Epithelial cell of proximal tubule (primary cell): ENCODE data around the gene CRAMP1. TPM values are rescaled to one million over a fixed set of nuclear protein-coding genes. Genes with fewer than 3 reads are reported as not detected.
A peak's percentile ranks its signal among the peaks of the same experiment; 100 is the strongest.
"Not testable (repeated sequence)": the region's sequence is repeated elsewhere in the genome, so short reads cannot be mapped to it uniquely, and the experiment has no call there.

Experiments used
- DNase-seq: peaks from one replicate; pipeline ENCODE4 v3.0.0-alpha.2; 2011; ENCODE audit warnings: low read depth
- H3K4me3 ChIP-seq: 2 replicates; pipeline ENCODE4 v1.5.1; 2011; ENCODE audit warnings: low read depth, mild to moderate bottlenecking, low read length
- total RNA-seq: library from RNA; depleted of rRNA; stranded (reverse); fragments of >200 nt; gene quantifications from 2 replicates; pipeline ENCODE4 v1.2.3, GENCODE V29; 2015
- TF ChIP-seq, protein P1 (sequence below): conservative IDR thresholded peaks from 2 replicates; pipeline ENCODE4 v1.5.1; 2012; ENCODE audit warnings: low read depth, mild to moderate bottlenecking, low read length

The CRAMP1 gene
- total RNA-seq, 1 donor from 2014 or later: 6.9 TPM

DNA sequence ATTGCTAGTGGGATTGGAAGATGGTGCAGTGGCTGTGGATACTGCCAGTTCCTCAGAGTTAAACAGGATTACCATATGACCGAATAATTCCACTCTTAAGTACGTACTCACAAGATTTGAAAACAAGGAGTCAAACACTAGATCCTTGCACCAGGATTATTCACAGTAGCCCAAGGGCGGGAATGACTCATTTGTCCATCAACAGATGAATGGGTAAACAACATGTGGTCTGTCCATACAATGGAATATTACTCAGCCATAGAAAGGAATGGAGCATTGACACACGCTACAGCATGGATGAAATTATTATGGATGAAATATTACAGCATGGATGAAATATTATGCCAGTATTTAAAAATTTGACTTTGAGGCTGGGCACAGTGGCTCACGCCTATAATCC lies 84.7 kb downstream of the CRAMP1 start:
- no peak for DNase-seq
- H3K4me3 ChIP-seq: no peak overlapping the region
- TF ChIP-seq, protein P1, sequence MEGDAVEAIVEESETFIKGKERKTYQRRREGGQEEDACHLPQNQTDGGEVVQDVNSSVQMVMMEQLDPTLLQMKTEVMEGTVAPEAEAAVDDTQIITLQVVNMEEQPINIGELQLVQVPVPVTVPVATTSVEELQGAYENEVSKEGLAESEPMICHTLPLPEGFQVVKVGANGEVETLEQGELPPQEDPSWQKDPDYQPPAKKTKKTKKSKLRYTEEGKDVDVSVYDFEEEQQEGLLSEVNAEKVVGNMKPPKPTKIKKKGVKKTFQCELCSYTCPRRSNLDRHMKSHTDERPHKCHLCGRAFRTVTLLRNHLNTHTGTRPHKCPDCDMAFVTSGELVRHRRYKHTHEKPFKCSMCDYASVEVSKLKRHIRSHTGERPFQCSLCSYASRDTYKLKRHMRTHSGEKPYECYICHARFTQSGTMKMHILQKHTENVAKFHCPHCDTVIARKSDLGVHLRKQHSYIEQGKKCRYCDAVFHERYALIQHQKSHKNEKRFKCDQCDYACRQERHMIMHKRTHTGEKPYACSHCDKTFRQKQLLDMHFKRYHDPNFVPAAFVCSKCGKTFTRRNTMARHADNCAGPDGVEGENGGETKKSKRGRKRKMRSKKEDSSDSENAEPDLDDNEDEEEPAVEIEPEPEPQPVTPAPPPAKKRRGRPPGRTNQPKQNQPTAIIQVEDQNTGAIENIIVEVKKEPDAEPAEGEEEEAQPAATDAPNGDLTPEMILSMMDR: no peak

GRCh38 chr16:1698680-1699079 lies 86.5 kb downstream of the CRAMP1 start:
- DNase-seq: no peak
- TF ChIP-seq, protein P1: no peak
- no peak overlapping the region for H3K4me3 ChIP-seq

- no peak overlapping the region for H3K4me3 ChIP-seq
- DNase-seq: no peak
- TF ChIP-seq, protein P1: no peak
Observed at GRCh38 chr16:1700246-1700645, 88.1 kb downstream of the CRAMP1 start.

DNA sequence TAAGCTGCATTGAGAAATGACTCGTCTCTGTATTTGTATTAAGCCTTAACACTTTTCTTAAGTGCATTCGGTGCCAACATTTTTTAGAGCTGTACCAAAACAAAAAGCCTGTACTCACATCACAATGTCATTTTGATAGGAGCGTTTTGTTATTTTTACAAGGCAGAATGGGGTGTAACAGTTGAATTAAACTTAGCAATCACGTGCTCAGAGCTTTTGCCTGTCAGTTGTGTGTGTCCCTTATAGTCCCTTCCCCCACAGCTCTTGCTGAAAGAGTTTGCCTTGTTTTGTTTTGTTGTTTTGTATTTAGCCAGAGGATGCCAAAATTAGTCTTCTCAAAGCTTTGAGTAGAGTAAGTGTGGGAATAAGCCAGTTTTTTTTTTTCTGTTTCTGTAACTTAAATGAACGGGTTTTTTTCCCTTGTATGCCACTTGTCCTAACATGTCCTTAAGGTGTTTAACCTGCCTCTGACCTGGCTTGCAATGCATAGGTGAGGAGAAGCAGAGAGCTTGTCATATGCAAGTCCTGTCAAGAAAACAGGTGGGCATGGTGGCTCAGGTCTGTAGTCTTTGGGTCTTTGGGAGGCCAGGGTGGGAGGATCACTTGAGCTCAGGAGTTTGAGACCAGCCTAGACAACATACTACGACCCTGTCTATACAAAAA lies 89.2 kb downstream of the CRAMP1 start:
- TF ChIP-seq, protein P1: no peak
- no peak overlapping the region for H3K4me3 ChIP-seq
- no peak for DNase-seq

DNA sequence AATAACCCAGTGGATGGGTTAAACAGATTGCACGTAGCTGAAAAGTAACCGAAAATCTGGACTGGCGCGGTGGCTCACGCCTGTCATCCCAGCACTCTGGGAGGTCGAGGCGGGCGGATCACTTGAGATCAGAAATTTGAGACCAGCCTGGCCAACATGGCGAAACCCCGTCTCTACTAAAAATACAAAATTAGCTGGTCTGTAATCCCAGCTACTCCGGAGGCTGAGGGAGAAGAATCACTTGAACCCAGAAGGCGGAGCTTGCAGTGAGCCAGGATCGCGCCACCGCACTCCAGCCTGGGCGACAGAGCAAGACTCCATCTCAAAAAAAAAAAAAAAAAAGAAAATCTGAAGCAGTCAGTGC lies 93.1 kb downstream of the CRAMP1 start:
- not testable (repeated sequence) for DNase-seq
- peak overlapping the region; percentile 96 for H3K4me3 ChIP-seq

- DNase-seq: no peak
- TF ChIP-seq, protein P1: peak; percentile 77
- H3K4me3 ChIP-seq: peak within 1 kb of the TSS; percentile 96
Observed at GRCh38 chr16:1705688-1706385, 93.7 kb downstream of the CRAMP1 start, which contains the start of gene MAPK8IP3. TSS of gene MAPK8IP3 (plus strand) at chr16:1706195. CDS start at chr16:1706340, 145 bp downstream.

- TF ChIP-seq, protein P1: no peak
- H3K4me3 ChIP-seq: peak overlapping the region; percentile 96
- DNase-seq: no peak
Observed at GRCh38 chr16:1706386-1707192, 94.4 kb downstream of the CRAMP1 start.
